ENCODE measurements around the gene TOX4.

- TF ChIP-seq CTCF (IDR thresholded peaks at IDR 0.05; ENCODE audit: low read depth, low read length), result no peak
- TF ChIP-seq EZH2phosphoT487 (IDR thresholded peaks at IDR 0.05; ENCODE audit: low read depth), result no peak
These were observed 29.6 kb downstream of the TOX4 start for GRCh38 chr14:21506557-21506956.
